Activated naive CD4-positive, alpha-beta T cell treated with anti-CD3 and anti-CD28 coated beads, Interleukin-2, amount 50 U/mL, for 72 hours (primary cell): ENCODE results near the gene PACRGL. TPM values are rescaled to one million over a fixed set of nuclear protein-coding genes. Genes with fewer than 3 reads are reported as not detected.

ENCODE experiments used
- ATAC-seq, 2 donors: fragments of 150-1000 bp; cut with Tn5 transposase; 2 replicates each; pipeline ENCODE4 v1.10.0; 2021; ENCODE audit warnings: mild to moderate bottlenecking in 2 of 2, moderate library complexity in 2 of 2
- DNase-seq, 2 donors: peaks; one replicate each; pipeline ENCODE4 v3.0.0; 2021 to 2022; ENCODE audit warnings: low spot score in 2 of 2
- H3K27ac Mint-ChIP-seq, 2 donors: one replicate each; pipeline ENCODE4 v1.8.0; 2022; ENCODE audit warnings: mild to moderate bottlenecking in 2 of 2, mixed read lengths in 2 of 2
- H3K36me3 Mint-ChIP-seq, 2 donors: one replicate each; pipeline ENCODE4 v1.8.0; 2022; ENCODE audit warnings: mixed read lengths in 2 of 2
- H3K9me3 Mint-ChIP-seq, 2 donors: one replicate each; pipeline ENCODE4 v1.8.0; 2022; ENCODE audit warnings: mixed read lengths in 2 of 2
- total RNA-seq, 2 donors: library from RNA; stranded (reverse); gene quantifications; one replicate each; pipeline ENCODE4 v1.2.3, GENCODE V29; 2022

The PACRGL gene
- total RNA-seq = 10 to 100 TPM in 1 of 2 donors, 1 to 10 TPM in 1; 8.5 to 10.9 TPM

DNA sequence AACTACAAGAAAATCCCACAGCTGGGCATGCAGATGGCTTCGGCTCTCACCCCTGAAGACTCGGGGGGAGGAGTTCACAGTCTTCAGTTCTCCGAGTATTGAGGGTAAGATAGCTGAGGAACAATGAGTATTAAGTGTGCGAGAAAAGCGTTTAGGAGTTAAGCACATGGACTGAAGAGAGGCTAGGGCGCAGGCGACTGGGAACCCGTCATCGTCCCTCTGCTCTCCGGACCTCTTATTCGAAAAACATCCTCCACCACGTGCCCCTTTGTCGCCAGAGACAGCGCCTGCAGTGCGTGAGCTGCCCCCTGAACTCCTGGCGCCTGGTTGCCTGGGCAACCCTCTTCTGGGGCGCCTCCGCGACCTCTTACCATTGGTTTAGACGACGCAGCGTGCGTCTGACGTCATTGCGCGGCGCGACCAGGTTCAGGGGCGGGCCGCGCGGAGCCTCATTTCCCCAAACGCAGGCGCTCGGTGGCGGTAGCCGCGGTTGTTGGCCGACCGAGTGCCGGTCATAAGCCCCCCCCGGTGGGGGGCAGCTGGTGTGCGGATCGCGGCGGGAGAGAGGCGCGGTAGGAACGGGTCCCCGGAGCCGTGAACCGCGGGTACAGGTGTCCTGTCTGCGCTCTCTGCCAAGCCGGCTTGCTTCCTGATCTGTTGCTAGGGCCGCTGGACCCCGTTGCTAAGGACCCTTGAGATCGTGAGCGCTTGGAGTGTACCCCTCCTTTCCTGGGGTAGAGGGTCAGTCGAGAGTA is at the start of gene PACRGL:
TSS of gene PACRGL (plus strand) at position 452 of the 755 bp plus-strand sequence. CDS start 4,024 bp downstream, outside the sequence.
- H3K27ac Mint-ChIP-seq = peak within 1 kb of the TSS; percentile 96 to 97
- no peaks in the 10 kb centered on the region for H3K9me3 Mint-ChIP-seq
- H3K36me3 Mint-ChIP-seq = peaks cover 0 to 9% of the 10 kb centered on the region in 2 donors
- peak; percentile 86 to 88 for DNase-seq
- peak; percentile 100 for ATAC-seq

GRCh38 chr4:20652226-20652885 is 47.9 kb upstream of the PACRGL start:
- ATAC-seq (no peak), DNase-seq (no peak)
- H3K27ac Mint-ChIP-seq = no peak overlapping the region
- H3K36me3 Mint-ChIP-seq = peaks cover 0 to 18% of the 10 kb centered on the region in 2 donors
- peaks cover 0 to 15% of the 10 kb centered on the region in 2 donors for H3K9me3 Mint-ChIP-seq

DNA sequence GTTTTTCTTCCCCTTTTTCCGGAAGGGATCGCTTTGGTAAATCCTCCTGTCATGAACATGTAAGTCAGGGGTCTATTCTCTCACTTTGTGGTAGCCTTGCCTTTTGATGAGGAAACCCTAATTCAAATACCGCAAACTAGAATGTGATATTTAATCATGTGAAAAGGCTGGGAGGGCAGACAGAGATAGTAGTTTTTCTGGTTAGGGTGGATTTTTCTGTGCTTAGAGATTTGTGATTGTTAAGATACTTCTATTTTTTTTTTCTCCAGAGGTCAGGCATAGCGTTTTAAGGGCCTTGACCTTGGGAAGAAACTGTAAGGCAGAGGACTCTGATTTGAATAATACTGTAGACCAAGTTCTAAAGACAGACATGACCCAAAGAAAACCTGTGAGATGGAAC is 41.8 kb upstream of the PACRGL start:
- no peak for DNase-seq
- no peak for ATAC-seq
- Mint-ChIP-seq H3K27ac (no peak overlapping the region), H3K36me3 (no peaks in the 10 kb centered on the region), H3K9me3 (no peaks in the 10 kb centered on the region)

DNA sequence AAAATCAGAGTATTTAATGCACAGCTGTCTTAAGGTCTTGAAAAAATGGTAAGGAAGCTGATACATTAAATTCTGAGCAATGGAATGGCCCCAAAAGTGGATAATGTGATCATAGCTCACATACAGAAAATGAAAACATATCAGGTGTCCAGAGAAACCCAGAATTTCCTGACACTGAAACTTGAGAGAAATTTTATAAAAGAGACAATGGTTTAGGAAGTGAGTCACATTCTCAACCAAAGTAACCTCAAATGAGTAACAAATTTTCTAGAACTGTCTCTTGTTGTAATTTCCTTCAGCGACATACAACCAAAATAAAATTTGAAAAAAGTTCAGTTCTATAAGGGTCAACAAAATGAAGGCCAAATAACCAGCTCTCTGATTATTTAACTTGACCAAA is 37.4 kb upstream of the PACRGL start:
- peak in 1 of 2 donors; percentile 57 for ATAC-seq
- no peak for DNase-seq
- Mint-ChIP-seq H3K36me3 (no peaks in the 10 kb centered on the region), H3K9me3 (peaks cover 0 to 2% of the 10 kb centered on the region in 2 donors), H3K27ac (no peak overlapping the region)

DNA sequence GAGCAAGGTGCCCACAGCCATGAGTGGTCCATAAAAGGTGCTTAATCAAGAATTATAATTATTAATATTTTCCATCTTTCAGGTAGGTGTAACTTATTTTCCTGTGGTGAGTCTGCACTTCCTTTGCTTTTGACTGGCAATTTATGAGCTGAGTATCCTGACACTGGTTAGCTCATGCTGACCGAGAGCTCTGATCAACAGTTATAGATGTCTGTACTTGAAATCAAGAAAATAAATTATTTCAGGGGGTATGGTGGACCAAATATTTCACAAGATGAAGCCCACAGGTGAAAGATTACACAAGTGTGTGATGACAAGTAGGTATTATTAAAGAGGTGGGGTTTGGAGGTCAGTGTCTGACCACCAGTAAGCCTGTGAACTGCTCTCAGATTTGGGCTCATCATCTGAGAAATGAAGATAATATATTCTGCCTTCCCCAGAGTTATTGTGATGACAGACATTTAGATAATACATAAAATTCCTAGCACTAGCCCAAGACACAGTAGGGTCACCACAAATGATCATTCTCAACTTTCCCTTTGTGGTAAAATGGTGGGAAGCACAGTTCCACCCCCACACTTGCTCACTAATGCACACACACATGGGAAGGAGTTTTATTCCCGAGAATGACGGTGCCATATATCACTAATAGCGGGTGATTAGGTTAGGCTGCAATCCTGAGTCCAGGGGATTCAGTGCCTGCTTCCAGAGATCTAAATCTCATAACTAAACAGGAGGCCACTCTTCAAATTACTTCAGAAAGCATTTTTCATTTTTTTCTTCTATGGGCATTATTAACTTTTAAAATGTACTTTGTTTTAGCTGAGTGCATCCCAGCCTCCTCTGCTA is 34.0 kb upstream of the PACRGL start:
- Mint-ChIP-seq H3K9me3 (peaks cover 0 to 4% of the 10 kb centered on the region in 2 donors), H3K36me3 (no peaks in the 10 kb centered on the region), H3K27ac (no peak overlapping the region)
- ATAC-seq (no peak), DNase-seq (no peak)

GRCh38 chr4:20672262-20672661 is 28.0 kb upstream of the PACRGL start:
- Mint-ChIP-seq H3K27ac (no peak overlapping the region), H3K36me3 (no peaks in the 10 kb centered on the region), H3K9me3 (peaks cover 0 to 4% of the 10 kb centered on the region in 2 donors)
- DNase-seq (no peak), ATAC-seq (no peak)

DNA sequence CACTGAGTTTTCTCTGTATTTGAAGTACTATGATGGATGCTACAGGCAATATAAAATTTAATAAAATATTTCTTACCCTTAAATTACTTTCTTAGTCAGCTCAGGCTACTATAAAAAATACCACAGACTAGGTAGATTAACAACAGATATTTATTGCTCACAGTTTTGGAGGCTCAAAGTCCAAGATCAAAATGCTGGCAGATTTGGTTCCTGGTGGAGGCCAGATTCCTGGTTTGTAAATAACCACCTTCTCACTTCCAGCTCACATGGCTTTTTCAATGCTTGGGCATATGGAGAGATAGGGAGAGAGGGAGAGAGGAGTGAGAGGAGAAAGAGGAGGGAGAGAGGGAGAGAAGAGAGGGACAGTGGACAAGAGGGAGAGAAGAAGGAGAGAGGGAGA is 24.5 kb upstream of the PACRGL start:
- H3K36me3 Mint-ChIP-seq = no peaks in the 10 kb centered on the region
- ATAC-seq = no peak
- H3K9me3 Mint-ChIP-seq = no peaks in the 10 kb centered on the region
- no peak overlapping the region for H3K27ac Mint-ChIP-seq
- DNase-seq = no peak

- no peak for ATAC-seq
- Mint-ChIP-seq H3K9me3 (no peaks in the 10 kb centered on the region), H3K36me3 (no peaks in the 10 kb centered on the region), H3K27ac (no peak overlapping the region)
- no peak for DNase-seq
Measured at GRCh38 chr4:20676501-20677197, 23.6 kb upstream of the PACRGL start.

DNA sequence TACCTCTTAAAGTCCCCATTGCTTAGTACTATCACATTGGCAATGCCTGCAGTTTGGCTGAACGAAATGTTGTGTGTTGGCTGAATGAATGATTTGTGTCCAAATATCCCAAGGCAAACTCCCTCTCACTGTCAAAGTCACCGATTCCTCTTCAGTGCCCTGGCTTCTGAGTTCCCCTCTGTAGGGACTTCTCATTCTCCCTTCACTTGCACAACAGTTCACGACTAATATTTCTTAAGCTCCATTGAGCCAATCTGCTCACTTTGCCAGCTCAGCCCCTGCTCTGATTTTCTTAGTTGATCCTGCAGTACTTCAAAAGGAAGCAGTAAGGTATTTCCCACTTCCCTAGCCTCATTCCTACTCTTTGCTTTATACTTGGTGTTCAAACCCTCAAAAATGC is 21.9 kb upstream of the PACRGL start:
- H3K9me3 Mint-ChIP-seq = no peaks in the 10 kb centered on the region

GRCh38 chr4:20679951-20680350 is 20.3 kb upstream of the PACRGL start:
- Mint-ChIP-seq H3K36me3 (no peaks in the 10 kb centered on the region), H3K9me3 (no peaks in the 10 kb centered on the region), H3K27ac (no peak overlapping the region)
- DNase-seq (no peak), ATAC-seq (no peak)

More for the DNA sequence above, 21.9 kb upstream of the PACRGL start:
- DNase-seq (no peak), ATAC-seq (no peak)
- H3K36me3 Mint-ChIP-seq = no peaks in the 10 kb centered on the region
- H3K27ac Mint-ChIP-seq = no peak overlapping the region

GRCh38 chr4:20680736-20681135 is 19.5 kb upstream of the PACRGL start:
- Mint-ChIP-seq H3K9me3 (no peaks in the 10 kb centered on the region), H3K27ac (no peak overlapping the region), H3K36me3 (no peaks in the 10 kb centered on the region)
- DNase-seq (no peak), ATAC-seq (no peak)

GRCh38 chr4:20681271-20681670 is 19.0 kb upstream of the PACRGL start:
- ATAC-seq (no peak), DNase-seq (no peak)
- Mint-ChIP-seq H3K27ac (no peak overlapping the region), H3K36me3 (no peaks in the 10 kb centered on the region), H3K9me3 (no peaks in the 10 kb centered on the region)

DNA sequence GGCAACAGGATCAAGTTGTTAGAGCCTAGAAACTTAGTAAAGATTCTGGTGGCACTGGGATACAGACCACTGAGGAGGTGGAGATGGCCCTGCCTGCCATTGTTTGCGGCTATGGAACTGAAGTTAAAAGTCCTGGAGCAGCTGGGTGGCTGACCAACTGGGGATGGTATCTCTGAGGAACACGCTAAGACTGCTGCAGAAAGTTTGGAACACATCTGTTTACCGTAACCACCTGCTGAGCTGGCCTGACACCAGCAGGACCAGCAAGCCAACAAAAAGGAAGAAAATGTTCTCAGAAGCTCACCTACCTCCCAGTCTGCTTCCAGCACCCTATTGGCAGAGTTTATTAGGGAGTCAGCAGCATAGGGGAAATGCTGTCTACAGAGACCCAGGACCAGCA is 17.4 kb upstream of the PACRGL start:
- DNase-seq (no peak), ATAC-seq (no peak)
- Mint-ChIP-seq H3K36me3 (no peaks in the 10 kb centered on the region), H3K9me3 (no peaks in the 10 kb centered on the region), H3K27ac (no peak overlapping the region)

DNA sequence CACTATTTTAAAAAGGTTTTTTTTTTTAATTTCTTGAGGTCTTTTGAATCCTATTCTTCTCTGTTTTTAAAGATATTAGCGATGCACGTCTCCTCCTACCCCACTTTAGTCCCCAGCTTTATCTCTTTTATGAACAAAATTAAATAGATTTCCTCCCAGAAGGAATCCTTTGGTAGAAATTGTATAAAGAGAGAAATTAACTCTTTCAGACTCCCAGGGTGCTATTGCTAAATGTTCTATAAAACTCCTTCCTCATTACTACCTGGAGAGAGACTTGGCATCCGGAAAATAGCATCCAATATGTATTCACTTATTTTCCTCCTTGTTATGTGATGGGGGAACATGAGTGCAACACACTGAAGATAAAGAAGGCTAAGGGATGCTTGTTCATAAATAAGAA is 16.5 kb upstream of the PACRGL start:
- H3K36me3 Mint-ChIP-seq = no peaks in the 10 kb centered on the region
- H3K9me3 Mint-ChIP-seq = no peaks in the 10 kb centered on the region
- no peak for ATAC-seq

DNA sequence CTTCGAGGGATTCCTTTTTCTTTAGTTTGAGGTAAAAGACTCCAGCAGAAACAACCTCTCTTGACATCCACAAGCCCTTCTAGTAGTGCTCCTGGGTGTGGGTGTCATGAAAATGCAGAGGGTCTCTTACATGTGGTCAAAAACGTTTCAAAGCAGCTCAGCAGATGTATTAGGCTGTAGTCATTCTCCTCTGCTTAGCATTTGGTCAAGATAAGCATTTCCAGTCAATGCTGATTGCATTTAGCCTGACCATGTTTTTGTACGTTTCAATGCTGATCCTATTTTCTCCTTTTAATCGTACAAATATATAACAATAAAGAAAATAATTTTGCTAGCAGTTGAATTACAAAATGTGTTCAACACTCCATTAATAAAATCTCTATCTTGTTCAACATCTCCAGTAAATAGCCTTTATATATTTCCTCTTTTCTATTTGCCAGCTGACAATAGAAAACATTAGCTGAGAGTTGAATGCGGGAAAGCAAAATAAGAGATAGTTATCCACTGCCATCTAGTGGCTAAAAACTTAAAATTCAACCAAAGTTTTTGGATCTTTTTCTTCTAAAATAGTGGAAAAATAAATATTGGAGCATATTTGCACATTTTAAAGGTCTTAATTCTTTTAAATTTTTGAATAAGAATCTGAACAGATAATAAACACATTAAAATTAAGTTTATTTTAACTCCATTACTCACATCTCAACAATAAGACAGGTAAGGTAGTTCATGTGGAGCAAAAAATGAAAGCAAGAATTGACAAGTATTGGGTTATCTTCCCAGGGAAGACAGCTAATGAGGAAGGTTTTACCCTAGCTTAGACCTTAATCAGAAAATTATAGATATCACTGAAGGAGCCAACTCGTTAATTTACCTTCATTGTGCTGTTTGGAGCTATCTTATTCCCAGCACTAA is 15.2 kb upstream of the PACRGL start:
- ATAC-seq = no peak
- Mint-ChIP-seq H3K9me3 (no peaks in the 10 kb centered on the region), H3K27ac (no peak overlapping the region), H3K36me3 (no peaks in the 10 kb centered on the region)
- no peak for DNase-seq

More for the DNA sequence above, 16.5 kb upstream of the PACRGL start:
- no peak overlapping the region for H3K27ac Mint-ChIP-seq
- no peak for DNase-seq

GRCh38 chr4:20687864-20688263 is 12.4 kb upstream of the PACRGL start:
- no peak for ATAC-seq
- Mint-ChIP-seq H3K9me3 (no peaks in the 10 kb centered on the region), H3K27ac (no peak overlapping the region), H3K36me3 (no peaks in the 10 kb centered on the region)
- no peak for DNase-seq
